ENCODE measurements around the gene RALA.
"Not testable (repeated sequence)": the region's sequence is repeated elsewhere in the genome, so short reads cannot be mapped to it uniquely, and the experiment has no call there.

Gene RALA

GRCh38 chr7:39673868-39674267, 50.5 kb downstream of the RALA start:
- Histone ChIP-seq H3K4me3 (ENCODE audit: low read depth in 1 of 2, low read length in 2 of 2) (no peak overlapping the region), H3K27ac (ENCODE audit: low read length) (no peak overlapping the region), H3K36me3 (ENCODE audit: control insufficient read depth in 1 of 2, insufficient read depth in 2 of 2, low read length in 2 of 2) (no peaks in the 10 kb centered on the region), H3K27me3 (ENCODE audit: low read depth, low read length) (no peaks in the 10 kb centered on the region), H3K4me1 (ENCODE audit: control insufficient read depth in 1 of 2, insufficient read depth in 2 of 2, low read length in 2 of 2) (peaks cover 0 to 14% of the 10 kb centered on the region in 2 donors), H3K9me3 (ENCODE audit: control insufficient read depth in 1 of 2, low read length in 2 of 2) (no peaks in the 10 kb centered on the region)

DNA sequence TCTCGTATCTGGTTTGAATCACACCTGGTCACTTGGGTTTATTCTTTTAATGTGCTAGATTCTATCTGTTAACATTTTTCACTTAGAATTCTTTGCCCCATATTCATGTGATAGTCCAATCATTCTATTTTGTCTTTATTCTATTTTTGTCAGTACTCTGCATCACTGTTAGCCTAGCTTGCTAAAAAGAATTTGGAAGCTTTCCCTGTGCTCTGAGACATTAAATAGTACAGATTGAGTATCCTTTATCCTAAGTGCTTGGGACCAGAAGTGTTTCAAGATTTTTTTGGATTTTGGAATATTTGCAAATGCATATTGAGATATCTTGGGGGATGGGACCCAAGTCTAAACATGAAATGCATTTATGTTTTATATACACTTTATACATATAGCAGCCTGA, 51.0 kb downstream of the RALA start:
- no peaks in the 10 kb centered on the region for H3K27me3 ChIP-seq (ENCODE audit: low read depth, low read length)
- H3K9me3 ChIP-seq (ENCODE audit: control insufficient read depth in 1 of 2, low read length in 2 of 2), result no peaks in the 10 kb centered on the region
- H3K4me3 ChIP-seq (ENCODE audit: low read depth in 1 of 2, low read length in 2 of 2), result no peak overlapping the region
- H3K27ac ChIP-seq (ENCODE audit: low read length), result no peak overlapping the region
- H3K36me3 ChIP-seq (ENCODE audit: control insufficient read depth in 1 of 2, insufficient read depth in 2 of 2, low read length in 2 of 2), result no peaks in the 10 kb centered on the region
- H3K4me1 ChIP-seq (ENCODE audit: control insufficient read depth in 1 of 2, insufficient read depth in 2 of 2, low read length in 2 of 2), result peaks cover 0 to 14% of the 10 kb centered on the region in 2 donors

DNA sequence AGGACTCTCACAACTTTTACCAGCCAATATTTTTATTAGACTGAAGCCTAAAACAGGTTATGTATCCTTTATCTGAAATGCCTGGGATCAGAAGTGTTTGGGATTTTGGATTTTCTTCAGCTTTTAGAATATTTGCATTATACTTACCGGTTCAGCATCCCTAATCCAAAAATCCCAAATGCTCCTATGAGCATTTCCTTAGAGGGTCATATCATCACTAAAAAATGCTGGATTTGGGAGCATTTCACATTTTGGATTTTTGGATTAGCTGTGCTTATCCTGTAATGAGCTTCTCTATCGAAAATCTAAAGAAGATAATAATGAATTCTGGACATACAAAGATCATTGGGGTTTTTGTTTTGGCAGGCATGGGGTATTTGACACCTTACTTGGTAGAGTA, 53.0 kb downstream of the RALA start:
- no peak overlapping the region for H3K4me3 ChIP-seq (ENCODE audit: low read depth in 1 of 2, low read length in 2 of 2)
- peaks cover 0 to 14% of the 10 kb centered on the region in 2 donors for H3K4me1 ChIP-seq (ENCODE audit: control insufficient read depth in 1 of 2, insufficient read depth in 2 of 2, low read length in 2 of 2)
- no peaks in the 10 kb centered on the region for H3K9me3 ChIP-seq (ENCODE audit: control insufficient read depth in 1 of 2, low read length in 2 of 2)
- H3K27me3 ChIP-seq (ENCODE audit: low read depth, low read length), result no peaks in the 10 kb centered on the region
- H3K27ac ChIP-seq (ENCODE audit: low read length), result no peak overlapping the region
- H3K36me3 ChIP-seq (ENCODE audit: control insufficient read depth in 1 of 2, insufficient read depth in 2 of 2, low read length in 2 of 2), result no peaks in the 10 kb centered on the region

- H3K4me1 ChIP-seq (ENCODE audit: control insufficient read depth in 1 of 2, insufficient read depth in 2 of 2, low read length in 2 of 2), result peaks cover 4 to 17% of the 10 kb centered on the region in 2 donors
- H3K36me3 ChIP-seq (ENCODE audit: control insufficient read depth in 1 of 2, insufficient read depth in 2 of 2, low read length in 2 of 2), result no peaks in the 10 kb centered on the region
- H3K27ac ChIP-seq (ENCODE audit: low read length), result no peak overlapping the region
- no peaks in the 10 kb centered on the region for H3K27me3 ChIP-seq (ENCODE audit: low read depth, low read length)
- no peaks in the 10 kb centered on the region for H3K9me3 ChIP-seq (ENCODE audit: control insufficient read depth in 1 of 2, low read length in 2 of 2)
- H3K4me3 ChIP-seq (ENCODE audit: low read depth in 1 of 2, low read length in 2 of 2), result no peak overlapping the region
Measured at GRCh38 chr7:39678930-39679709, 55.7 kb downstream of the RALA start.

- H3K27me3 ChIP-seq (ENCODE audit: low read depth, low read length); H3K9me3 ChIP-seq (ENCODE audit: control insufficient read depth in 1 of 2, low read length in 2 of 2); H3K4me3 ChIP-seq (ENCODE audit: low read depth in 1 of 2, low read length in 2 of 2); H3K36me3 ChIP-seq (ENCODE audit: control insufficient read depth in 1 of 2, insufficient read depth in 2 of 2, low read length in 2 of 2); H3K27ac ChIP-seq (ENCODE audit: low read length): not testable (repeated sequence)
- H3K4me1 ChIP-seq (ENCODE audit: control insufficient read depth in 1 of 2, insufficient read depth in 2 of 2, low read length in 2 of 2), result peaks cover 6 to 16% of the 10 kb centered on the region in 2 donors
Measured at GRCh38 chr7:39679874-39680273, 56.5 kb downstream of the RALA start.

DNA sequence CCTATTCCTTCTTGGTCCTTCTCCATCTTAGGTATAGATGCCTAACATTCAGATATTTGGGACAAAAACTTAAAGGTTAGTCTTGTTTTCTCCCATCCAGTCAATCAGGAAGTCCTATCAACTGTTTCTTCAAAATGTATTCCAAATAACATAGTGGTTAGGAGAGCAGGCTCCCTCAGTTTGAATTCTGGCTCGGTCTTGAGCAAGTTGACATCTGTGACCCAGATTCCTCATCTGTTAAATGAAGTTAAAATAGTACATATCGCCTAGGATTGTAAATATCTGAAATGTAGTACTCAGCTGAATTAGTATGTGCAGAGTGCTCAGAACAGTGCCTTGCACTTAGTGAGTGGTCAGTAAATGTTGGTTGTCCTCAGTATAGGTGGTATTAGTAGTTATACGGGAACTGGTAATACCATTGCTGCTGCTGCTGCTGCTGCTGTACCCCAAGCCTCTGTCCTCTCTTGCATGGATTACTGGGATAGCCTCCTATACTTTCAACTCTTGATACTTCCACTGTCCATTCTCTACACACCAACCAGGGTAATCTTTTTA, 58.6 kb downstream of the RALA start:
- Histone ChIP-seq H3K9me3 (ENCODE audit: control insufficient read depth in 1 of 2, low read length in 2 of 2) (no peaks in the 10 kb centered on the region), H3K27me3 (ENCODE audit: low read depth, low read length) (no peaks in the 10 kb centered on the region), H3K4me1 (ENCODE audit: control insufficient read depth in 1 of 2, insufficient read depth in 2 of 2, low read length in 2 of 2) (peaks cover 6 to 13% of the 10 kb centered on the region in 2 donors), H3K36me3 (ENCODE audit: control insufficient read depth in 1 of 2, insufficient read depth in 2 of 2, low read length in 2 of 2) (no peaks in the 10 kb centered on the region), H3K4me3 (ENCODE audit: low read depth in 1 of 2, low read length in 2 of 2) (no peak overlapping the region), H3K27ac (ENCODE audit: low read length) (no peak overlapping the region)

DNA sequence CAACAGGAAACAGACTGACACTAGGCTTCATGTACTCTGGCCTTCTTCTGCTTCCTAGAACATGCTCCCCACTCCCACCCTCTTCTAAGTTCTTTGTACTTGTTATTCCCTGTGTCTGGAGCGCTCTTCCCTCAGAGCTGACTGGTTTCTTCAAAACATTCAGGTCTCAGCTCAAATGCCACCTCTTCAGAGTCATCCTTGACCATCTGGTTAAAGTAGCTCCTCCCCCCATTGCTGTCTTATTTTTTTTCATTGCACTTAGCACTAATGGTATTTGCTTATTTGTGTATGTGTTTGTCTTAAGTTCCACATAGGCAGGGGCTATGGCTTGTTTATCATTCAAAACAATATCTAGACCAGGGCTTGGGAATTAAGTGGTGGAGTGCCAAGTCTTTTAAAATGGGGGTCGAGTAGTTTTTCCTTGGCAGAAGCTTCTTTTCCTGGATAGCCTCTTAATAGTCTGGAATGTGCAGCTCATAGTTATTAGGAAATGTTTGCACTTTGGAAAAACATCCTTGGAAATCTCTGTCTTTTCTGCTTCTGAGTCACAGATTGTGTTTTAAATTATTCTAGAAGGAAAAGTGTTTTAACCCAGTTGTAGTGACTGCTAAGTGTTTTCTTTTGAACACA, 60.0 kb downstream of the RALA start:
- no peaks in the 10 kb centered on the region for H3K36me3 ChIP-seq (ENCODE audit: control insufficient read depth in 1 of 2, insufficient read depth in 2 of 2, low read length in 2 of 2)
- no peak overlapping the region for H3K4me3 ChIP-seq (ENCODE audit: low read depth in 1 of 2, low read length in 2 of 2)
- H3K27me3 ChIP-seq (ENCODE audit: low read depth, low read length), result no peaks in the 10 kb centered on the region
- H3K27ac ChIP-seq (ENCODE audit: low read length), result no peak overlapping the region
- H3K9me3 ChIP-seq (ENCODE audit: control insufficient read depth in 1 of 2, low read length in 2 of 2), result no peaks in the 10 kb centered on the region
- H3K4me1 ChIP-seq (ENCODE audit: control insufficient read depth in 1 of 2, insufficient read depth in 2 of 2, low read length in 2 of 2), result peaks cover 6 to 13% of the 10 kb centered on the region in 2 donors

DNA sequence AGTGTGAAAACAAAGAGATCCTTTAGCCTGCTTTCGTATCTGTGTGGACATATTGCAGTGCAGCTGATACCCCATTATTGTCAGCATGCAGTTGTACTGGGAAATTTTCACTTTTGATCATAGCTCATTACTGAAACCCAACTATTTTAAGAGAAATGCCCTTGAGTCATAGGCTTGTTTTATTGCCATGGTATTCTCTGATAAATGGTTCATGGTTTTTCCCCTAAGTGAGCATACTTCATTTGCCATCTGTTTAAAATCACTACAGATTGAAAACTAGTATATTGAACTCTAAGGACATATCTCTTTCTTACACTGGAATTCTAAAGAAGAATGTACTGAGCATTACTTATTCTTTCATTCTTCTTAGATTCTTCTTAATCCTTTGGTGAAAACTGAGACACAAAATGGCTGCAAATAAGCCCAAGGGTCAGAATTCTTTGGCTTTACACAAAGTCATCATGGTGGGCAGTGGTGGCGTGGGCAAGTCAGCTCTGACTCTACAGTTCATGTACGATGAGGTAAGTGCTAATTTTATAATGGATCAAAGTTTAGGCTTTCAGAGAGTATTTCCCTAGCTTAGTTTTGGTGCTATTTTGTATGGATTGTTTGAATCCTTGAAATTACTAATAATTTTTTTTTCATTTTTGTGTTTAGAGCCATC, 63.0 kb downstream of the RALA start:
- H3K36me3 ChIP-seq (ENCODE audit: control insufficient read depth in 1 of 2, insufficient read depth in 2 of 2, low read length in 2 of 2), result peaks cover 0 to 7% of the 10 kb centered on the region in 2 donors
- H3K27ac ChIP-seq (ENCODE audit: low read length), result no peak overlapping the region
- H3K4me1 ChIP-seq (ENCODE audit: control insufficient read depth in 1 of 2, insufficient read depth in 2 of 2, low read length in 2 of 2), result peaks cover 6 to 13% of the 10 kb centered on the region in 2 donors
- H3K4me3 ChIP-seq (ENCODE audit: low read depth in 1 of 2, low read length in 2 of 2), result no peak overlapping the region
- H3K9me3 ChIP-seq (ENCODE audit: control insufficient read depth in 1 of 2, low read length in 2 of 2), result no peaks in the 10 kb centered on the region
- H3K27me3 ChIP-seq (ENCODE audit: low read depth, low read length), result no peaks in the 10 kb centered on the region

DNA sequence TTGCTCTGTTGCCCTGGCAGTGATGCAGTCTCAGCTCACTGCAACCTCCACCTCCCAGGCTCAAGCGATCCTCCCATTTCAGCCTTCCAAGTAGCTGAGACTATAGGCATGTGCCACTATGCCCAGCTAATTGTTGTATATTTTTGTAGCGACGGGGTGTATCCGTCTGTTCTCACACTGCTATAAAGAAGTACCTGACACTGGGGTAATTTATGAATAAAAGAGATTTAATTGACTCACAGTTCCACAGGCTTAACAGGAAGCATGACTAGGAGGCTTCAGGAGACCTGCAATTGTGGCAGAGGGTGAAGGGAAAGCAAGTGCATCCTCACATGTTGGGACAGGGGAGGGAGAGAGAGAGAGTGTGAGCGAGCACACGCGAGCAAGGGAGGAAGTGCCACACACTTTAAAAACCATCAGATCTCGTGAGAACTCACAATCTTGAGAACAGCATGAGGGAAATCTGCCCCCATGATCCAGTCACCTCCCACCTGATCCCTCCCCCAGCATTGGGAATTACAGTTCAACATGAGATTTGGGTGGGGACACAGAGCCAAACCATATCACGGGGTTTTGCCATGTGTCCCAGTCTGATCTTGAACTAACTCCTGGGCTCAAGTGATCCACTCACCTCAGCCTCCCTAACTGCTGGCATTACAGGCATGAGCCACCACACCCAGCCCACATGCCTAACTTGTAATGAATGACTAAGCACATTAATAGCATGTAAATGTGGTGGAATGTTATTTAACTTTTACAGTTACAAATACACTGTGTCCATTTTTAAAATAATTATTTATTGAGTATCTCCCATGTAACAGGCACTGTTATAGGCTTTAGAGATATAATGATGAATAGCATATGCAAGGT, 65.5 kb downstream of the RALA start:
- H3K27ac ChIP-seq (ENCODE audit: low read length), result no peak overlapping the region
- H3K4me3 ChIP-seq (ENCODE audit: low read depth in 1 of 2, low read length in 2 of 2), result no peak overlapping the region
- no peaks in the 10 kb centered on the region for H3K27me3 ChIP-seq (ENCODE audit: low read depth, low read length)
- H3K4me1 ChIP-seq (ENCODE audit: control insufficient read depth in 1 of 2, insufficient read depth in 2 of 2, low read length in 2 of 2), result peaks cover 5 to 8% of the 10 kb centered on the region in 2 donors
- H3K9me3 ChIP-seq (ENCODE audit: control insufficient read depth in 1 of 2, low read length in 2 of 2), result no peaks in the 10 kb centered on the region
- H3K36me3 ChIP-seq (ENCODE audit: control insufficient read depth in 1 of 2, insufficient read depth in 2 of 2, low read length in 2 of 2), result peaks cover 0 to 22% of the 10 kb centered on the region in 2 donors

- H3K4me1 ChIP-seq (ENCODE audit: control insufficient read depth in 1 of 2, insufficient read depth in 2 of 2, low read length in 2 of 2), result no peaks in the 10 kb centered on the region
- peaks cover 3 to 24% of the 10 kb centered on the region in 2 donors for H3K36me3 ChIP-seq (ENCODE audit: control insufficient read depth in 1 of 2, insufficient read depth in 2 of 2, low read length in 2 of 2)
- no peaks in the 10 kb centered on the region for H3K9me3 ChIP-seq (ENCODE audit: control insufficient read depth in 1 of 2, low read length in 2 of 2)
- no peak overlapping the region for H3K27ac ChIP-seq (ENCODE audit: low read length)
- H3K27me3 ChIP-seq (ENCODE audit: low read depth, low read length), result no peaks in the 10 kb centered on the region
- no peak overlapping the region for H3K4me3 ChIP-seq (ENCODE audit: low read depth in 1 of 2, low read length in 2 of 2)
Measured at GRCh38 chr7:39691821-39692220, 68.4 kb downstream of the RALA start.
